Naive thymus-derived CD4-positive, alpha-beta T cell (primary cell): ENCODE measurements around the gene MEG3. TPM values are rescaled to one million over a fixed set of nuclear protein-coding genes. Genes with fewer than 3 reads are reported as not detected.

Source experiments
- ATAC-seq: fragments of 150-1000 bp; cut with Tn5 transposase; 2 replicates; pipeline ENCODE4 v1.10.0; 2021; ENCODE audit warnings: mild to moderate bottlenecking, moderate library complexity
- CTCF ChIA-PET: fragments of 350-600 bp; sonication (Branson Sonifier 250); formaldehyde crosslinking; loops from one replicate; lab custom pipeline; 2021; ENCODE audit warnings: antibody characterized with exemption; lab: Charles Lee
- POLR2A ChIA-PET: fragments of 350-600 bp; sonication (Branson Sonifier 250); formaldehyde crosslinking; loops from one replicate; lab custom pipeline; 2021; ENCODE audit warnings: antibody characterized with exemption, inconsistent platforms; lab: Charles Lee
- DNase-seq, 9 donors: peaks; one replicate each; pipeline versions ENCODE4 v3.0.0 to v3.0.0-alpha.2; 2020 to 2022; ENCODE audit warnings: mixed read lengths in 1 of 9
- H3K27ac ChIP-seq: one replicate; pipeline ENCODE4 v1.7.0; 2013; ENCODE audit warnings: mild to moderate bottlenecking, low read depth, low read length, moderate library complexity
- H3K27me3 ChIP-seq, 2 donors: one replicate each; pipeline ENCODE4 v1.7.0; 2013; ENCODE audit warnings: low read length in 2 of 2, mild to moderate bottlenecking in 2 of 2, moderate library complexity in 2 of 2; ENCODE audit not compliant: control insufficient read depth in 2 of 2, insufficient read depth in 2 of 2
- H3K36me3 ChIP-seq, 3 experiments: 1 replicate in 2 of 3; 2 replicates in 1 of 3; pipeline ENCODE4 v1.7.0; 2013; ENCODE audit warnings: low read length in 3 of 3, mild to moderate bottlenecking in 3 of 3, moderate library complexity in 1 of 3; ENCODE audit not compliant: insufficient read depth in 3 of 3, control insufficient read depth in 2 of 3
- H3K4me1 ChIP-seq, 2 donors: one replicate each; pipeline ENCODE4 v1.7.0; 2013; ENCODE audit warnings: low read length in 2 of 2, mild to moderate bottlenecking in 2 of 2, moderate library complexity in 1 of 2; ENCODE audit not compliant: control insufficient read depth in 2 of 2, insufficient read depth in 2 of 2
- H3K4me3 ChIP-seq: 2 replicates; pipeline ENCODE4 v1.7.0; 2013; ENCODE audit warnings: mild to moderate bottlenecking, low read length
- H3K9me3 ChIP-seq, 3 experiments: 1 replicate in 2 of 3; 2 replicates in 1 of 3; pipeline ENCODE4 v1.7.0; 2013; ENCODE audit warnings: low read length in 3 of 3; ENCODE audit not compliant: control insufficient read depth in 2 of 3
- H3K27ac Mint-ChIP-seq, 9 donors: one replicate each; pipeline ENCODE4 v1.8.0; 2020 to 2022; ENCODE audit warnings: mixed read lengths in 9 of 9, mild to moderate bottlenecking in 8 of 9, moderate library complexity in 5 of 9, inconsistent platforms in 2 of 9
- H3K27me3 Mint-ChIP-seq, 5 donors: one replicate each; pipeline ENCODE4 v1.8.0; 2021 to 2022; ENCODE audit warnings: mixed read lengths in 5 of 5, mild to moderate bottlenecking in 1 of 5
- H3K36me3 Mint-ChIP-seq, 5 donors: one replicate each; pipeline ENCODE4 v1.8.0; 2020 to 2022; ENCODE audit warnings: mixed read lengths in 5 of 5, mild to moderate bottlenecking in 3 of 5, inconsistent platforms in 1 of 5
- H3K4me1 Mint-ChIP-seq, 7 donors: one replicate each; pipeline ENCODE4 v1.8.0; 2020 to 2022; ENCODE audit warnings: mixed read lengths in 7 of 7, mild to moderate bottlenecking in 3 of 7, inconsistent platforms in 1 of 7
- H3K4me3 Mint-ChIP-seq, 10 donors: one replicate each; pipeline ENCODE4 v1.8.0; 2020 to 2022; ENCODE audit warnings: mild to moderate bottlenecking in 10 of 10, mixed read lengths in 10 of 10, moderate library complexity in 6 of 10, inconsistent platforms in 2 of 10
- H3K9me3 Mint-ChIP-seq, 11 donors: one replicate each; pipeline ENCODE4 v1.8.0; 2020 to 2022; ENCODE audit warnings: mixed read lengths in 11 of 11, mild to moderate bottlenecking in 4 of 11, inconsistent platforms in 1 of 11, moderate library complexity in 1 of 11
- intact Hi-C, 2 donors: fragments of 100-400 bp; cut with micrococcal nuclease; formaldehyde crosslinking; loops; one replicate each; pipeline ENCODE4 v1.15.1; 2023
- polyA plus RNA-seq, 2 donors: library from polyadenylated mRNA; unstranded; fragments of 300-500 nt; fragmentation: Illumina TruSeq; gene quantifications; one replicate each; pipeline ENCODE4 v1.2.3, GENCODE V29; 2021
- total RNA-seq, 6 experiments: library from RNA in 5 of 6; stranded (reverse) in 5 of 6; gene quantifications; 1 replicate in 5 of 6; 2 replicates in 1 of 6; pipeline ENCODE4 v1.2.3 and lab custom pipeline; 2021 to 2026

Gene MEG3
- total and polyA plus RNA-seq, 7 experiments from 2014 or later: 0.80 to 2.4 TPM; not detected in 5

DNA sequence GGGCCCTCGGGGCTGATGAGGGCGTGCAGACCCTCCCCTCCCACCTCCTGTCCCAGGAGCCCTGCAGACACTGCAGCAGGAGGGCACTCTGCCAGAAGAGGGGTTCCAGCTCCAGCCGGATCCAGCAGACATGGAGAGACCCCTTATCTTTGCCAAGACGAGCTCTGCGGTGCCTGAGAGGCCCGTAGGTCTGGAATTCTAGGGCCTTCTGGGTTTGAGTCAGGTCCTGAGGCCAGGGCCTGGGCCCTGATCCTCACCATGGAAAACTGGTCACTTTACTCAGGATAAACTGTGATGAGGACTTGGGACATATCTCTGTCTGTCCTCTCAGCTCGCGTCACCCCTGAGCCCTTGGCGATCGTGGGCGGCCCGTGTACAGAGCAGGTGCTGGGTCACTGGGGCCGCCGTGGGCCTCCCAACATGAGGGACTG, 13.8 kb downstream of the MEG3 start:
- Histone ChIP-seq H3K27me3 (no peaks in the 10 kb centered on the region), H3K36me3 (no peaks in the 10 kb centered on the region), H3K9me3 (no peaks in the 10 kb centered on the region), H3K4me1 (no peaks in the 10 kb centered on the region), H3K4me3 (no peak overlapping the region), H3K27ac (no peak overlapping the region)
- ChIA-PET POLR2A (no interaction called here), CTCF (interaction anchor here (0.8 kb wide), 1 partner anchor 23 kb away, joined by 3 read pairs; no protein-coding TSS in a partner anchor)
- Mint-ChIP-seq H3K27ac (no peak overlapping the region), H3K27me3 (peaks cover 0 to 19% (median 3%) of the 10 kb centered on the region in 5 donors), H3K4me1 (peaks cover 0 to 5% (median 0%) of the 10 kb centered on the region in 7 donors), H3K4me3 (no peak overlapping the region), H3K36me3 (no peaks in the 10 kb centered on the region), H3K9me3 (peaks cover 0 to 2% (median 0%) of the 10 kb centered on the region in 11 donors)
- ATAC-seq (no peak), DNase-seq (no peak)
- intact Hi-C loops: no loop called here

GRCh38 chr14:100840286-100841065, 14.6 kb downstream of the MEG3 start:
- DNase-seq (no peak), ATAC-seq (no peak)
- intact Hi-C loops: no loop called here
- no peaks in the 10 kb centered on the region for H3K4me1 ChIP-seq
- Mint-ChIP-seq H3K4me1 (peaks cover 0 to 5% (median 0%) of the 10 kb centered on the region in 7 donors), H3K36me3 (no peaks in the 10 kb centered on the region), H3K27me3 (peaks cover 0 to 16% (median 3%) of the 10 kb centered on the region in 5 donors), H3K27ac (no peak overlapping the region), H3K4me3 (no peak overlapping the region), H3K9me3 (peaks cover 0 to 2% (median 0%) of the 10 kb centered on the region in 11 donors)
- CTCF ChIA-PET: interaction anchor here (0.8 kb wide), 1 partner anchor 22 kb away, joined by 3 read pairs; no protein-coding TSS in a partner anchor
- no peak overlapping the region for H3K27ac ChIP-seq
- no peaks in the 10 kb centered on the region for H3K9me3 ChIP-seq
- no peaks in the 10 kb centered on the region for H3K36me3 ChIP-seq
- no peak overlapping the region for H3K4me3 ChIP-seq
- POLR2A ChIA-PET: no interaction called here
- H3K27me3 ChIP-seq: no peaks in the 10 kb centered on the region

DNA sequence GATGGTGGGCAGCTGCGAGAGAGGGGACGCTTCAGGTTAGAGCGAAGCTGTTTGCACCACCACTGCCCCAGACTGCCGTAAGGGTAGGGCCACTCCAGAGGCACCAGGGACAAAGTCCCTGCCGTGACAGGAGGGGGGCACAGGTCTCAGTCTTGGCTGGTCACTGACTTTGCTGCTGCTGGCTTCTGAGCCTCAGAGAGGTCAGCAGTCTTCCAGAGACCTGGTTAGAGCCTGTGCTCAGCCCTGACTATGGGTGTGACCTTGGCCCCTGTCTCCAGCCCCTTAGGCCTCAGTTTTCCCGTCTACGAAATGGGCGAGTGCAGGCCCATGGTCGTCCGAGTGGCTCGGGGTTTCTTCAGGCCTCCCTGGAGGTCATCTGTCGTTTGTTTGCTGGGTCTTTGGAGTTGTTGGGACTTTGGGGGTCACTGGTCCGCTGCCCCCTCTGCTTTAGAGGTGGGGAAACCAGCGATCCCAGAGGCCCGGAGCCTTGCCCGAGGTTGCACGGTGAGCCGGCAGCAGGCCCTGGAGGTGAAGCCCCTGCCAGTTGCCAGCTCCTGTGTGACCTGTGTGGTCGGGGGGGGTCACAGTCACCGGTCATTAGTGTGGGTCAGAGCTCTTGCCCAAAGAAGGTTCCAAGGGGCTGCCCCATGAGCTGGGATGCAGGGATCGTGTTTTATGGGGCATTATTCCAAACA, 15.3 kb downstream of the MEG3 start:
- ATAC-seq (no peak), DNase-seq (no peak)
- intact Hi-C loops: no loop called here
- no peaks in the 10 kb centered on the region for H3K4me1 ChIP-seq
- H3K27me3 ChIP-seq: no peaks in the 10 kb centered on the region
- POLR2A ChIA-PET: no interaction called here
- H3K9me3 Mint-ChIP-seq: peaks cover 0 to 2% (median 0%) of the 10 kb centered on the region in 11 donors
- peaks cover 0 to 9% (median under 1%) of the 10 kb centered on the region in 5 donors for H3K27me3 Mint-ChIP-seq
- H3K9me3 ChIP-seq: no peaks in the 10 kb centered on the region
- peaks cover 0 to 5% (median 0%) of the 10 kb centered on the region in 7 donors for H3K4me1 Mint-ChIP-seq
- CTCF ChIA-PET: no interaction called here
- H3K36me3 Mint-ChIP-seq: no peaks in the 10 kb centered on the region
- H3K27ac Mint-ChIP-seq: no peak overlapping the region
- H3K27ac ChIP-seq: no peak overlapping the region
- no peak overlapping the region for H3K4me3 ChIP-seq
- no peaks in the 10 kb centered on the region for H3K36me3 ChIP-seq
- H3K4me3 Mint-ChIP-seq: no peak overlapping the region

- ChIA-PET POLR2A (no interaction called here), CTCF (no interaction called here)
- Histone ChIP-seq H3K4me3 (no peak overlapping the region), H3K9me3 (no peaks in the 10 kb centered on the region), H3K36me3 (no peaks in the 10 kb centered on the region), H3K27me3 (no peaks in the 10 kb centered on the region), H3K27ac (no peak overlapping the region), H3K4me1 (no peaks in the 10 kb centered on the region)
- Mint-ChIP-seq H3K4me1 (peaks cover 0 to 5% (median 0%) of the 10 kb centered on the region in 7 donors), H3K36me3 (no peaks in the 10 kb centered on the region), H3K27ac (no peak overlapping the region), H3K4me3 (no peak overlapping the region), H3K27me3 (peaks cover 0 to 3% (median 0%) of the 10 kb centered on the region in 5 donors), H3K9me3 (peaks cover 0 to 2% (median 0%) of the 10 kb centered on the region in 11 donors)
- ATAC-seq (no peak), DNase-seq (no peak)
- intact Hi-C loops: no loop called here
These were observed 16.0 kb downstream of the MEG3 start for GRCh38 chr14:100841761-100842403.

- intact Hi-C loops: no loop called here
- Histone ChIP-seq H3K27me3 (no peaks in the 10 kb centered on the region), H3K9me3 (no peaks in the 10 kb centered on the region), H3K36me3 (no peaks in the 10 kb centered on the region), H3K27ac (no peak overlapping the region), H3K4me3 (no peak overlapping the region), H3K4me1 (no peaks in the 10 kb centered on the region)
- H3K4me3 Mint-ChIP-seq: no peak overlapping the region
- no peak for ATAC-seq
- no peak for DNase-seq
- H3K36me3 Mint-ChIP-seq: no peaks in the 10 kb centered on the region
- H3K27me3 Mint-ChIP-seq: peaks cover 0 to 3% (median 0%) of the 10 kb centered on the region in 5 donors
- H3K4me1 Mint-ChIP-seq: peaks cover 0 to 5% (median 0%) of the 10 kb centered on the region in 7 donors
- CTCF ChIA-PET: no interaction called here
- POLR2A ChIA-PET: no interaction called here
- no peak overlapping the region for H3K27ac Mint-ChIP-seq
- peaks cover 0 to 2% (median 0%) of the 10 kb centered on the region in 11 donors for H3K9me3 Mint-ChIP-seq
These were observed 16.9 kb downstream of the MEG3 start for GRCh38 chr14:100842799-100843198.

- ChIA-PET CTCF (no interaction called here), POLR2A (no interaction called here)
- peaks cover 0 to 1% of the 10 kb centered on the region in 2 donors for H3K4me1 ChIP-seq
- no peak overlapping the region for H3K27ac ChIP-seq
- Mint-ChIP-seq H3K9me3 (no peaks in the 10 kb centered on the region), H3K27me3 (peaks cover 0 to 3% (median 0%) of the 10 kb centered on the region in 5 donors), H3K27ac (no peak overlapping the region), H3K4me1 (peaks cover 0 to 5% (median 0%) of the 10 kb centered on the region in 7 donors), H3K4me3 (no peak overlapping the region), H3K36me3 (no peaks in the 10 kb centered on the region)
- ATAC-seq (no peak), DNase-seq (no peak)
- H3K9me3 ChIP-seq: no peaks in the 10 kb centered on the region
- intact Hi-C loops: no loop called here
- no peak overlapping the region for H3K4me3 ChIP-seq
- H3K36me3 ChIP-seq: no peaks in the 10 kb centered on the region
- no peaks in the 10 kb centered on the region for H3K27me3 ChIP-seq
These were observed 18.1 kb downstream of the MEG3 start for GRCh38 chr14:100844082-100844408.
